ENCODE results near the gene CAB39L.

The CAB39L gene

DNA sequence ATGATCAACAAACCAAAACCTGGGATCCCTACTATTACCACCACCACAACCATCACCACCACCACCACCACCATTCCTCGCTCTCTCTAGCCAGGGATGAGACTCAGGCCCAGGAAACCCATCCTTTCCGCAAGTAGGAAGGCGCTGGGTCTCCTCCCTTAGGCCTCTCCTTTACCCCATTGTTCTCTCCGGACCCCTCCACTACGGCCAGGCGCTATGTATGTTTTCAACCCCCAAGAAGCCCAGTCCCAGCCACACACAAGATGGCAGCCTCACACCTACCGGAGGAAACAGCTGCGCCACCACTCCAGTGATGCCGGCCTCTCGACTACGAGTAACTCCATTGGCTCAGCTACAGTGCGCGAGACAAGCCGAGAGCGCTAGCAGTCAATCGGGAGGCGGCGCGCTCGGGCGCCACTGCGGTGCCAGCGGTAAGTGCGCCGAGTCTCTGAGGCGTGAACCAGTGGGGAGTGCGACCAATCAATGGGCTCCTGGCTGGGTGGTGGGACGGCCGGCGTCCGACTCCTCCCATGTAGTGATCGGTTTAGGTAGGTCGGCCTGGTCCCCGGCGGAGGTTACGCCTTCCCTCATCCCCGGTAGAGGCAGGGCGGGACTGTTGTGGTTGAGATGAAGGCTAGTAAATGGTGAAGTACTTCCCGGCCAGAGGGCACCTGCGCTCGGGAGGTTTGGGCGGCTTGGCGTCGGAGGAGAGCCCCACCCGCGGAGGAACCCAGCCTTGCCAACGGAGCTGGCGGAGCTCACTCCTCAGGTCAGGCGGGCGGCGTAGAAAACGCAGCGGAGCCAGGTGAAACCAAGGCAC is at the start of gene CAB39L, which contains the start of gene SETDB2:
TSS of gene CAB39L (minus strand) at position 361 of the 820 bp plus-strand sequence. CDS start 61,154 bp downstream, outside the sequence.
TSS of gene SETDB2 (plus strand) at position 571 of the 820 bp plus-strand sequence. CDS start 7,620 bp downstream, outside the sequence.
- Histone ChIP-seq H3K79me2 (no peaks in the 10 kb centered on the region), H3K4me3 (ENCODE audit: low read depth, low read length) (peak within 1 kb of the TSS; percentile 93), H3K9me3 (ENCODE audit: control insufficient read depth, low read length) (no peaks in the 10 kb centered on the region), H3K4me2 (ENCODE audit: low read length) (peak within 1 kb of the TSS; percentile 97), H3K36me3 (ENCODE audit: control insufficient read depth, insufficient read depth, low read length) (no peaks in the 10 kb centered on the region), H3K27me3 (ENCODE audit: control insufficient read depth, insufficient read depth, low read length) (no peaks in the 10 kb centered on the region), H2AFZ (peak within 1 kb of the TSS; percentile 91), H3K9ac (peak within 1 kb of the TSS; percentile 84), H3K4me1 (no peaks in the 10 kb centered on the region), H3K27ac (peak within 1 kb of the TSS; percentile 98)
- TF ChIP-seq, protein P1, sequence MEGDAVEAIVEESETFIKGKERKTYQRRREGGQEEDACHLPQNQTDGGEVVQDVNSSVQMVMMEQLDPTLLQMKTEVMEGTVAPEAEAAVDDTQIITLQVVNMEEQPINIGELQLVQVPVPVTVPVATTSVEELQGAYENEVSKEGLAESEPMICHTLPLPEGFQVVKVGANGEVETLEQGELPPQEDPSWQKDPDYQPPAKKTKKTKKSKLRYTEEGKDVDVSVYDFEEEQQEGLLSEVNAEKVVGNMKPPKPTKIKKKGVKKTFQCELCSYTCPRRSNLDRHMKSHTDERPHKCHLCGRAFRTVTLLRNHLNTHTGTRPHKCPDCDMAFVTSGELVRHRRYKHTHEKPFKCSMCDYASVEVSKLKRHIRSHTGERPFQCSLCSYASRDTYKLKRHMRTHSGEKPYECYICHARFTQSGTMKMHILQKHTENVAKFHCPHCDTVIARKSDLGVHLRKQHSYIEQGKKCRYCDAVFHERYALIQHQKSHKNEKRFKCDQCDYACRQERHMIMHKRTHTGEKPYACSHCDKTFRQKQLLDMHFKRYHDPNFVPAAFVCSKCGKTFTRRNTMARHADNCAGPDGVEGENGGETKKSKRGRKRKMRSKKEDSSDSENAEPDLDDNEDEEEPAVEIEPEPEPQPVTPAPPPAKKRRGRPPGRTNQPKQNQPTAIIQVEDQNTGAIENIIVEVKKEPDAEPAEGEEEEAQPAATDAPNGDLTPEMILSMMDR (IDR thresholded peaks at IDR 0.05) = peak; percentile 42

DNA sequence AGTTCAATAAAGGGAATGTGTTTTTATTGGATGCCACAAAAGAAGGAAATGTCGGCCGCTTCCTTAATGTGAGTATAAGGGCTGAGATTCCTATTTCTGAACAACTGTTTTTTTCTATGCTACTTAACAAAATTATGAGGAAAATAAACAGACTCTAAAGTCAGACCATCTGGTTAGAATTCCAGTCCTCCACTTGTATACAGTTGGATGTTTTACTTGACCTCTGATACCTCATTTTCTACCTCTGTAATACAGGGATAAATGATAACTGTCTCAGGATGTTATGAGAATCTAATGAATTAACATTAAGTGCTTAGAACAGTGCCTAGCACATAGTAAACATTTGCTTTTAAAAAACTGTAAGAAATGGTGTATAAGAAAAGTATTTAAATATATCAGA is 44.7 kb upstream of the CAB39L start:
- no peak overlapping the region for H3K27ac ChIP-seq
- no peaks in the 10 kb centered on the region for H3K4me1 ChIP-seq
- H3K4me3 ChIP-seq (ENCODE audit: low read depth, low read length) = no peak overlapping the region
- no peaks in the 10 kb centered on the region for H3K79me2 ChIP-seq
- no peak overlapping the region for H3K9ac ChIP-seq
- no peaks in the 10 kb centered on the region for H3K9me3 ChIP-seq (ENCODE audit: control insufficient read depth, low read length)
- TF ChIP-seq, protein P1 (IDR thresholded peaks at IDR 0.05) = no peak
- no peak overlapping the region for H2AFZ ChIP-seq
- no peak overlapping the region for H3K4me2 ChIP-seq (ENCODE audit: low read length)
- H3K36me3 ChIP-seq (ENCODE audit: control insufficient read depth, insufficient read depth, low read length) = no peaks in the 10 kb centered on the region
- no peaks in the 10 kb centered on the region for H3K27me3 ChIP-seq (ENCODE audit: control insufficient read depth, insufficient read depth, low read length)

DNA sequence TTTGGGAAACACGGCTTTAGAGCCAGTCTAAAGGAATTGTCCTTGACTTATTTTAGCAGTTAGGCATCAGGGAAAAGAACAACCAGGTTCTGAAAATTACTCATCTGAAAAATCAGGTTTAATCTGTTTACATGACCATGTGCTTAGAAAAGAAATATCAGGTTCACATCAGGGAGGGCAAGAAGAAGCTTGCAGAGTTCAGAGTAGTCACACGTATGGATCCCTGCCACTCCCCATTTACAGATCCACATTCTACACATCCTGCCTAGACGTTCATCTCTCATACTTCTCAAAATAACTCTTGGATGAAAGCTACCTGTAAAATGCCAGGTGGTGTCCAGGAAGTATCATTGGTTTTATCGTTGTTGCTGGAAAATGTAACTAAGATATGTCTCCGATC is 37.9 kb upstream of the CAB39L start:
- H3K4me2 ChIP-seq (ENCODE audit: low read length) = no peak overlapping the region
- H3K79me2 ChIP-seq = no peaks in the 10 kb centered on the region
- no peak overlapping the region for H2AFZ ChIP-seq
- no peak overlapping the region for H3K4me3 ChIP-seq (ENCODE audit: low read depth, low read length)
- H3K36me3 ChIP-seq (ENCODE audit: control insufficient read depth, insufficient read depth, low read length) = no peaks in the 10 kb centered on the region
- H3K4me1 ChIP-seq = no peaks in the 10 kb centered on the region
- no peak overlapping the region for H3K27ac ChIP-seq
- no peak overlapping the region for H3K9ac ChIP-seq
- H3K9me3 ChIP-seq (ENCODE audit: control insufficient read depth, low read length) = no peaks in the 10 kb centered on the region
- TF ChIP-seq, protein P1 (IDR thresholded peaks at IDR 0.05) = no peak
- no peaks in the 10 kb centered on the region for H3K27me3 ChIP-seq (ENCODE audit: control insufficient read depth, insufficient read depth, low read length)

DNA sequence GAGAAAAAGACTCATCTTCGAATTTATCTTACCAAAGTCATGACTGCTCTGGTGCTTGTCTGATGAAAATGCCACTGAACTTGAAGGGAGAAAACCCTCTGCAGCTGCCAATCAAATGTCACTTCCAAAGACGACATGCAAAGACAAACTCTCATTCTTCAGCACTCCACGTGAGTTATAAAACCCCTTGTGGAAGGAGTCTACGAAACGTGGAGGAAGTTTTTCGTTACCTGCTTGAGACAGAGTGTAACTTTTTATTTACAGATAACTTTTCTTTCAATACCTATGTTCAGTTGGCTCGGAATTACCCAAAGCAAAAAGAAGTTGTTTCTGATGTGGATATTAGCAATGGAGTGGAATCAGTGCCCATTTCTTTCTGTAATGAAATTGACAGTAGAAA is 32.7 kb upstream of the CAB39L start:
- Histone ChIP-seq H2AFZ (no peak overlapping the region), H3K4me3 (ENCODE audit: low read depth, low read length) (no peak overlapping the region), H3K4me2 (ENCODE audit: low read length) (no peak overlapping the region), H3K27ac (no peak overlapping the region), H3K9me3 (ENCODE audit: control insufficient read depth, low read length) (no peaks in the 10 kb centered on the region), H3K27me3 (ENCODE audit: control insufficient read depth, insufficient read depth, low read length) (no peaks in the 10 kb centered on the region), H3K9ac (no peak overlapping the region), H3K4me1 (no peaks in the 10 kb centered on the region), H3K79me2 (no peaks in the 10 kb centered on the region), H3K36me3 (ENCODE audit: control insufficient read depth, insufficient read depth, low read length) (no peaks in the 10 kb centered on the region)
- TF ChIP-seq, protein P1 (IDR thresholded peaks at IDR 0.05) = no peak
